ENCODE results near the gene ACE.

DNA sequence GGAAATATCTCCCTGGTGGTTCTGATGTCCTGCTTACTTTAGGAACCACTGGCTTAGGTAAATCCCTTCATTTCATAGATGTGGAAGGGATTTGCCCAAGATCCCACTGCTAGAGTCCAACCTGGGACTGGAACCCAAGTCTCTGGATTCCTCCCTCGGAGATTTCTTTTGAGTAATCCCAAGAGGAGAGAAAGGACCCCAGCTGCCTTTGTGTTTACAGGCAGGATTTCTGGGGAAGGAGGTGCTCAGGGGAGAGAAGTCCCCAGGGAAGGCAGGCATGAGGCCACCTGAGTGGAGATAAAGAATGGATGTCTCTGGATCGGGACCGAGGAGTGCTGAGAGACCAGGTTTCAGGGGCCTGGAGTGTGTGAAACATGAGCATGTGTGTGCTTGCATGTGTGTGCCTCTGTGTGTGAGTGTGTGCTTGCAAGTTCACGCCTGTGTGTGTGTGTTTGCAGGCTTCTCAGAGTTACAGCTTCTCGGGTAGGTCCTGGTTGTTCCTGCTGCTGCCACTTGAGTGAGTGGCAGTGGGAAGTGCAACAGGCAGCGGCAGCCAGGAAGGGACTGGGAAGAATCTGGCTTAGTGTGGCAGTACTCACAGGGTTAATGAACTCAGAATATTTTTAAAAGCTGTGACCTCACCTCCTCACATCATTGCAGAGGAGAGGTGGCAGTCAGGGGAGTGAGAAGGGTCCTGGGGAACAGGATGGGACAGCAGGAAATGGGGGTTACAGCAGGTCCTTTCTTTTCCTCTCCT lies 48.5 kb downstream of the ACE start:
- TF ChIP-seq, protein P1, sequence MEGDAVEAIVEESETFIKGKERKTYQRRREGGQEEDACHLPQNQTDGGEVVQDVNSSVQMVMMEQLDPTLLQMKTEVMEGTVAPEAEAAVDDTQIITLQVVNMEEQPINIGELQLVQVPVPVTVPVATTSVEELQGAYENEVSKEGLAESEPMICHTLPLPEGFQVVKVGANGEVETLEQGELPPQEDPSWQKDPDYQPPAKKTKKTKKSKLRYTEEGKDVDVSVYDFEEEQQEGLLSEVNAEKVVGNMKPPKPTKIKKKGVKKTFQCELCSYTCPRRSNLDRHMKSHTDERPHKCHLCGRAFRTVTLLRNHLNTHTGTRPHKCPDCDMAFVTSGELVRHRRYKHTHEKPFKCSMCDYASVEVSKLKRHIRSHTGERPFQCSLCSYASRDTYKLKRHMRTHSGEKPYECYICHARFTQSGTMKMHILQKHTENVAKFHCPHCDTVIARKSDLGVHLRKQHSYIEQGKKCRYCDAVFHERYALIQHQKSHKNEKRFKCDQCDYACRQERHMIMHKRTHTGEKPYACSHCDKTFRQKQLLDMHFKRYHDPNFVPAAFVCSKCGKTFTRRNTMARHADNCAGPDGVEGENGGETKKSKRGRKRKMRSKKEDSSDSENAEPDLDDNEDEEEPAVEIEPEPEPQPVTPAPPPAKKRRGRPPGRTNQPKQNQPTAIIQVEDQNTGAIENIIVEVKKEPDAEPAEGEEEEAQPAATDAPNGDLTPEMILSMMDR (IDR thresholded peaks at IDR 0.05) = no peak
- TF ChIP-seq POLR2AphosphoS5 (IDR thresholded peaks at IDR 0.05) = no peak
